Activated T-helper 1 cell treated with anti-CD3 and anti-CD28 coated beads, Interleukin-12 subunit alpha, Interleukin-12 subunit beta, Interleukin-2, Interleukin-4 antibody, amounts not matched to agents 30 ng/mL and 10 ng/mL and 1 ng/mL, durations not matched to agents 14 hours and 24 hours and 36 hours (primary cell): ENCODE results near the gene TBCD. TPM values are rescaled to one million over a fixed set of nuclear protein-coding genes. Genes with fewer than 3 reads are reported as not detected.

ENCODE experiments used
- DNase-seq: peaks from one replicate; pipeline ENCODE4 v3.0.0; 2021; ENCODE audit warnings: low spot score
- H3K27ac Mint-ChIP-seq: one replicate; pipeline ENCODE4 v1.8.0; 2021; ENCODE audit warnings: mild to moderate bottlenecking, mixed read lengths
- H3K27me3 Mint-ChIP-seq: one replicate; pipeline ENCODE4 v1.8.0; 2022; ENCODE audit warnings: mild to moderate bottlenecking, moderate library complexity, mixed read lengths; ENCODE audit not compliant: insufficient read depth
- H3K36me3 Mint-ChIP-seq: one replicate; pipeline ENCODE4 v1.8.0; 2021; ENCODE audit warnings: low read depth, mixed read lengths
- H3K4me1 Mint-ChIP-seq: one replicate; pipeline ENCODE4 v1.8.0; 2021; ENCODE audit warnings: low read depth, mixed read lengths
- H3K4me3 Mint-ChIP-seq: one replicate; pipeline ENCODE4 v1.8.0; 2021; ENCODE audit warnings: mild to moderate bottlenecking, moderate library complexity, mixed read lengths
- H3K9me3 Mint-ChIP-seq: one replicate; pipeline ENCODE4 v1.8.0; 2021; ENCODE audit warnings: mixed read lengths
- intact Hi-C: fragments of 100-400 bp; cut with micrococcal nuclease; formaldehyde crosslinking; loops from one replicate; pipeline ENCODE4 v1.15.1; 2024
- total RNA-seq: library from RNA; stranded (reverse); gene quantifications from 2 replicates; pipeline ENCODE4 v1.2.3, GENCODE V29; 2022

Gene TBCD
- total RNA-seq, 1 donor from 2014 or later = 111 TPM

DNA sequence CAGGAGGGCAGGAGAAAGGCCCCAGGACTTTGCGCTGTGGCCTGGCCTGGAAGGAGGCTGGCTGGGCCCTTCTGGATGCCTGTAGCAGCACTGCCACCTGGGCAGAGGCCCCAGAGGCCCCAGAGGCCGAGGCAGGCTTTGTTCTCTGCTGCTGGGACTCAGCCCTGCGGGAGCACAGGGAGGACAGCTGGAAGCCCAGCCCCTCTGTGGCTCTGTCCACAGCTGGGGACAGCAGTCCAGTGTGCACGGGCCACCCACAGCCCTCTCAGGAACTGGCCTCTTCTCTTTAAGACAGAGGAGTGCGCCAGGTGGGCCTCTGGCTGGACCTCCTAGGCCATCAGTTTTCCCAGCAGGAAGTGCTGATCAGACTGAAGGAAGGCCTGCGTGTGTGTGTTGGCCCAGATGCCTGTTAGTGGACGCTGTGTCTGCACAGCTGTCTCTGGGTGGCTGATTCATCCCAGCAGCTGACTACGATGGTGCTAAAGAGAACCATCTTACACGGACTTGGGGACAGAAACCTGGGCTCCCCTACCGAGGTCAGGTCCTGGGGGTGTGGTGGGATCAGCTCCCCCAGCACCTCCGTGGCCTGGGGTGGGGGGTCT, 114.8 kb downstream of the TBCD start:
- H3K27ac Mint-ChIP-seq = no peak overlapping the region
- H3K4me3 Mint-ChIP-seq = no peak overlapping the region
- intact Hi-C loops = loop anchor here (10.0 kb wide), 1 partner anchor 178 kb away; no protein-coding TSS in a partner anchor
- H3K36me3 Mint-ChIP-seq = peaks cover 22% of the 10 kb centered on the region
- H3K9me3 Mint-ChIP-seq = no peaks in the 10 kb centered on the region
- peaks cover 72% of the 10 kb centered on the region for H3K4me1 Mint-ChIP-seq
- DNase-seq = no peak
- no peaks in the 10 kb centered on the region for H3K27me3 Mint-ChIP-seq

DNA sequence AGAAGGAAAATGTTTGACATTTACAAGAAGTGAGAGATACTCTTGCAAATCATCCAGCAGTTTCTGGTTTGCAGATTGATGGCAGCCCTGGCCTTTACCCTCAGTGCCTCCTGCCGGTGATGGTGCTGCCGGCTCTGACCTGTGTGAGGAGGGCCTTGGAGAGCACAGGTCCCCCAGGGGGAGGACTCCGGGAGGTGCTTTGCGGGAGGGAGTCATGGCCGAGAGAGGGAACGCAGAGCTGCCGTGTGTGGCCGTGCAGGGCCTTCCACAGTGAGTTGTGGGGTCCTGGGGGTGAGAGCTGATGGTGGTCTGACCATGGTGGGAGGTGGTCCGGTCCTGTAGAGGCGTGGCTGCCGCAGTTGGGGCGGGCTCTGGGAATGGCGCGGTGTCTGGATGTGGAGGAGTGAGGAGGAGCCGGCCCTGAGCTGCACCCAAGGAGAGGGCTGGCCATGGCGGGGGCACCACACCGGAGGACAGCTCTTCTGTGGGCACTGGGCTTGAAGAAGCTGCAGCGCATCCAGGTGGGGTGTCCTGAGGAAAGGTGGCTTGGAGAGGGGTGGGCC, 116.0 kb downstream of the TBCD start:
- Mint-ChIP-seq H3K27me3 (no peaks in the 10 kb centered on the region), H3K4me3 (no peak overlapping the region), H3K27ac (no peak overlapping the region), H3K9me3 (no peaks in the 10 kb centered on the region), H3K36me3 (peaks cover 27% of the 10 kb centered on the region), H3K4me1 (peaks cover 63% of the 10 kb centered on the region)
- intact Hi-C loops = loop anchor here (10.0 kb wide), 1 partner anchor 177 kb away; no protein-coding TSS in a partner anchor
- DNase-seq = no peak

DNA sequence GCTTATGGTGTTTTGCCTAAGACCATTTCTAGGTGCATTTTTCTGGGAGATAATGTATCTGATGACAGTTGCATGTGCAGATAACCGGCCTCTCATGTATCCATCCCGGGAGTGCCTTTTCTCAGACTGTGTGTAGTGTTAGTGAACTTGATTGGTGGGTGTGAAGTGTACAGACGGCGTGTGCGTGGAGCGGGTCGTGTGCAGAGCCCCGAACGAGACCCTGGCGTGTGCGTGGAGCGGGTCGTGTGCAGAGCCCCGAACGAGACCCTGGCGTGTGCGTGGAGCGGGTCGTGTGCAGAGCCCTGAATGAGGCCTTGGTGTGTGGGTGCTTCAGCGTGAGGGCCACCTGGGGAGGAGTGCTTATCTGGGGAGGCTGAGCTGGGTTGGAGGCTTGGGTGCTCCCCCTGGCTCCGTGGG, 116.9 kb downstream of the TBCD start:
- Mint-ChIP-seq H3K9me3 (no peaks in the 10 kb centered on the region), H3K27me3 (no peaks in the 10 kb centered on the region), H3K4me1 (peaks cover 55% of the 10 kb centered on the region), H3K27ac (no peak overlapping the region), H3K36me3 (peaks cover 32% of the 10 kb centered on the region), H3K4me3 (no peak overlapping the region)
- DNase-seq = no peak
- intact Hi-C loops = loop anchor here (10.0 kb wide), 1 partner anchor 176 kb away; no protein-coding TSS in a partner anchor

DNA sequence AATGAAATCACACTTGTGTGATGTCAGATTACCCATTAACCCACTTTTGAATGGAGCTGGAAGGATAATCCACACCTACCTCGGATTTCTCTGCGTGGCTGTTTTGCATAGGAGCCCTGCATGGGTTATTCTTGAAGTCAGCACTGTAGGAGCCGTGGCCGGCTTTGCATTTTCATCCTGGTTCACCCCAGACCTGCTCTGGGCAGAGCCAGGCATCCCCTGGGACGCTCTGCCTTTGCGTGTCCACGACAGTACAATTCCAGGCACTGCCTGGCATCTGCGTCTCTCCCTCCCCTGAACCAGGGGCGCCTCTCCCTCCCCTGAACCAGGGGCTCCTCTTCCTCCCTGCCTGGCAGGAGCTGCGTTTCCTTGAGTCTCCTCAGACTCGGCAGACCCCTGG, 117.7 kb downstream of the TBCD start:
- intact Hi-C loops = loop anchor here (10.0 kb wide), 1 partner anchor 175 kb away; no protein-coding TSS in a partner anchor
- H3K4me3 Mint-ChIP-seq = no peak overlapping the region
- H3K4me1 Mint-ChIP-seq = peaks cover 47% of the 10 kb centered on the region
- no peaks in the 10 kb centered on the region for H3K9me3 Mint-ChIP-seq
- no peak overlapping the region for H3K27ac Mint-ChIP-seq
- H3K36me3 Mint-ChIP-seq = peaks cover 32% of the 10 kb centered on the region
- H3K27me3 Mint-ChIP-seq = no peaks in the 10 kb centered on the region
- DNase-seq = no peak

DNA sequence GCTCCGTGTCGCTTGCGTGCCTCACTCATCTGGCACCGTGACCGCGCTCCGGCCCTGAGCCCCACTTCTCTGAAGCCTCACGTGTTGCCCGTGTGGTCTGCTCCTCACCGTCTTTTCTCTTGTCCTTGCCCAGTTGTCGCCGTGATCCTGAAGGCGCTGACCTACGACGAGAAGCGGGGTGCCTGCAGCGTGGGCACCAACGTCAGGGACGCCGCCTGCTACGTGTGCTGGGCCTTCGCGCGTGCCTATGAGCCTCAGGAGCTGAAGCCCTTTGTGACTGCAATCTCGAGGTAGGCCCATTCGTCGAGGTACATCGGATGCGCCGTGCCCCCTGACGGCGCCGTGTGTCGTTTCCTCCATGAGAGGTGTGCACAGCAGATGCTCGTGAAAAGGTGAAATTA, 118.2 kb downstream of the TBCD start:
- intact Hi-C loops = no loop called here
- no peak for DNase-seq
- peaks cover 50% of the 10 kb centered on the region for H3K4me1 Mint-ChIP-seq
- peaks cover 36% of the 10 kb centered on the region for H3K36me3 Mint-ChIP-seq
- H3K9me3 Mint-ChIP-seq = no peaks in the 10 kb centered on the region
- H3K4me3 Mint-ChIP-seq = peak overlapping the region; percentile 5
- peak overlapping the region; percentile 52 for H3K27ac Mint-ChIP-seq
- no peaks in the 10 kb centered on the region for H3K27me3 Mint-ChIP-seq

DNA sequence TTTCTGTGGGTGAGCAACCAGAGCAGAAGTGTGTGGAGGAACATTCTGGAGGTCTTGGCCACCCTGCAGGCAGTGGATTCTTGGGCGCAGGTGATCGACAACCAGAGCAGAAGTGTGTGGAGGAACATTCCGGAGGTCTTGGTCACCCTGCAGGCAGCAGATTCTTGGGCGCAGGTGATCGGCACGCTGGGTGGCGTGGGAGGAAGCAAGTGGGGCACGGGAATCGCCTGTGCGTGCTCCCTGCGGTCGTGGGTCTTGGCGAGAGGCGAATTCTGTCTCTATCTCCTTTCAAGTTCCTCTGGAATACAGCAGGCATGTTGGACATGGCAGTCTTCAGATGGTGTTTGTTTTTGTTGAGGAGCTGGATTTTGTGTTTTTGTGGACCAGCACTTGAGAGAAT, 118.7 kb downstream of the TBCD start:
- Mint-ChIP-seq H3K4me1 (peaks cover 48% of the 10 kb centered on the region), H3K27ac (peak overlapping the region; percentile 52), H3K4me3 (peak overlapping the region; percentile 5), H3K9me3 (no peaks in the 10 kb centered on the region), H3K36me3 (peaks cover 41% of the 10 kb centered on the region), H3K27me3 (no peaks in the 10 kb centered on the region)
- intact Hi-C loops = no loop called here
- DNase-seq = no peak

DNA sequence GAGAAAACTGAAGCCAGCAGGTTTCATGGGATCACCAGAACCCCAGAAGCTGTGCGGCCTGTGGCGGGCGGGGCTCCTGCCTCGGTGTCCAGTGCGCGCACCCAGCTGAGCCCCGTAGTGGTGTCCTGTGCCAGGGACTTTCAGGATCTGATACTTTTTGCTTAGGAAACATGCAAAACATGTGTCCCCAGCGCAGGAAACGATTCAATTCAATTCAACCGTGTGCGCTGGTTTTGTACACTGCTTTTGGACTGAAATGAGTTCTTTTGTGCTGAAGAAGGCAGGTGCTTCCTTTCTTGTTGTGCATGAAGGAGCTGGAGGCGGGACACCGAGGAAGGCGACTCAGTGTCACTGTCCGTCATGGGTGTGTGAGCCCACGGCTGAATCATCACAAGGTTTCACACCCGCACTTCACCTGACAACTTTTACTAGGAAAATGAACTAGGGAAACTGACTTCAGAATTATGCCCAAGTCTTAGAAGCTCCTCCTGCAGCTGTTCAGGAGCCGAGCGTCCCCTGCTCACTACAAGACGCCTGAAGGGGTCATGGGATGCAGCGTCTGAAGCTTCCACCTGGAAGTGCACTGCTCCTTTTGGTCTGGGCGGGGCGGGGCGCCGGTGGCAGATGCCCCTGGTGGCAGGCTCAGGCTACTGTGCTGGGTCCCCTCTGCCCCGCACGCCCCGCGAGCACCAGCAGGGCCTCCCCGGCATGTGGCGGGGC, 119.4 kb downstream of the TBCD start:
- intact Hi-C loops = no loop called here
- Mint-ChIP-seq H3K4me1 (peaks cover 44% of the 10 kb centered on the region), H3K9me3 (no peaks in the 10 kb centered on the region), H3K27ac (peak overlapping the region; percentile 23), H3K27me3 (no peaks in the 10 kb centered on the region), H3K36me3 (peaks cover 41% of the 10 kb centered on the region), H3K4me3 (no peak overlapping the region)
- no peak for DNase-seq

DNA sequence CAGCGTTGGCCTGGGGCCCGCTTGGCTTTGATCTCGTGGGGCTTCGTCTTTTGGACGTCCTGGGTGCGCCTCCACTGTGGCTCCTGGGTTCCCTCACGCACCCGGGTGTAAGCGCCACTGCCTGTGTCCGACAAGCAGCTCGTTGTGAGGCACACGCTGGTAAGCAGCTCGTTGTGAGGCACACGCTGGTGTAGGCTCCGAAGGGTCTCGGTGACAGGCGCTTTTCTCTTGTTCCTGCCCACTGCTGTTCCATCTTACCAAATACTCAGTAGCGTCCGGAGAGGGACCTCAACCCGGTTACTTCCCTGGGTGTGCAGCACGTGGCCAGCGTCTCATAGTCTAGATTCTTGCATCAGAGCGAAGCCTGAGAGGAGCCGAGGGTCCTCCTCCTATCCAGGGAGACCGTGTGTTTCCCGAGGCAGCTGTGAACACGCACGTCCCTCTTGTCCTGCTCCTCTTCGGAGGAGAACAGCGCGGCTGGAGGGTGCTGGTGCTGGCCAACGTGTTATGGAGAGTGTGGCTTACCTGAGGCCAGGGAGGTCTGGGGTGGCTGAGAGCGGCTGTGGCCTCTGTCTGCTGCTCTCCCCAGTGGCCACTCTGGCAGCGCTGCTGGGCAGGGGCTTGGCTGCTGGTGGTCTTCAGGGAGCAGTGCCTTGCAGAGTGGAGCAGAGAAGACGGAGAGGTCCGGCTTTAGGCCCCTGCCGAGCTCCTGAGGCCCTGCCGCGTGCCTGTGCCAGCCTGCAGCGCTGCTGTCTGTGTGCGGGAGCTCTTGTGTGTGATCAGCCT, 120.1 kb downstream of the TBCD start:
- no peak overlapping the region for H3K4me3 Mint-ChIP-seq
- peaks cover 49% of the 10 kb centered on the region for H3K4me1 Mint-ChIP-seq
- peaks cover 41% of the 10 kb centered on the region for H3K36me3 Mint-ChIP-seq
- no peak for DNase-seq
- no peak overlapping the region for H3K27ac Mint-ChIP-seq
- intact Hi-C loops = no loop called here
- no peaks in the 10 kb centered on the region for H3K9me3 Mint-ChIP-seq
- H3K27me3 Mint-ChIP-seq = no peaks in the 10 kb centered on the region

DNA sequence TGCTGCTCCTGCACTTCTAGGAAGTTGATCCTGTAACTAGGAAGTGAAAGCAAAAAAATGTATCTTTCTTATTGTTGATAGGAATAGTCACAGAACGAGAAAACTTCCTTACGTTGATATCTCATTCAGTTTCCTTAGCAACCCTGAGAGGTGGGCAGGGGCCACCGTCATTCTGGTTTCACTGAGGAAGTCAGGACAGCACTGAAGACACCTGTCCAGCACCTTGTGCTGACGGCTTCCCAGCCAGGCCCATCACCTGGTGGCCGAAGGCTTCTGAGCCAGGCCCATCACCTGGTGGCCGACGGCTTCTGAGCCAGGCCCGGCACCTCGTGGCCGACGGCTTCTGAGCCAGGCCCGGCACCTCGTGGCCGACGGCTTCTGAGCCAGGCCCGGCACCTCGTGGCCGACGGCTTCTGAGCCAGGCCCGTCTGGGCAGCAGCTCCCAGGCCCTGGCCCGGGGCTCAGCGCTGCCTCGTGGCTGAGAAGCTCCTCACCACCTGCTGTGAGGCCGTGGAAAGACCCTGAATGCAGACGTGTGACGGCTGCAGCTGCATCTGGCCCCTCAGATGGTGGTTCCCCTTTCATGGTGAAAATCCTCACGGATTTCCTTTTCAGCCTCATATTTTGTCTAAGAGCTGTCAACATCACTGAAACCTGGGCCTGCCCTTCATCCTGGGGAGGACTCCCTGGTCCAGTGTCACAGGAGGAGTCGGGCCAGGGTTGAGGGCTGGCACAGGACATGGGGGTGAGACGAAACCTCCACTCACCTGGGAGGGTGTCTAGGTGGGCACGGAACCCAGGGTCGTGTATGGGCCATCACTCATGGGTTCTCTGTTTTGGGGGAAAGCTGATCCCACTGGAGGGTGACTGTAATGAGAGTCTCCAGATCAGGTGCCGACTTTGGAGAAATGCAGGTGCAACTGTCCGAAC, 121.0 kb downstream of the TBCD start:
- intact Hi-C loops = no loop called here
- H3K36me3 Mint-ChIP-seq = peaks cover 37% of the 10 kb centered on the region
- H3K27me3 Mint-ChIP-seq = no peaks in the 10 kb centered on the region
- peaks cover 49% of the 10 kb centered on the region for H3K4me1 Mint-ChIP-seq
- H3K9me3 Mint-ChIP-seq = no peaks in the 10 kb centered on the region
- no peak overlapping the region for H3K27ac Mint-ChIP-seq
- no peak for DNase-seq
- no peak overlapping the region for H3K4me3 Mint-ChIP-seq

DNA sequence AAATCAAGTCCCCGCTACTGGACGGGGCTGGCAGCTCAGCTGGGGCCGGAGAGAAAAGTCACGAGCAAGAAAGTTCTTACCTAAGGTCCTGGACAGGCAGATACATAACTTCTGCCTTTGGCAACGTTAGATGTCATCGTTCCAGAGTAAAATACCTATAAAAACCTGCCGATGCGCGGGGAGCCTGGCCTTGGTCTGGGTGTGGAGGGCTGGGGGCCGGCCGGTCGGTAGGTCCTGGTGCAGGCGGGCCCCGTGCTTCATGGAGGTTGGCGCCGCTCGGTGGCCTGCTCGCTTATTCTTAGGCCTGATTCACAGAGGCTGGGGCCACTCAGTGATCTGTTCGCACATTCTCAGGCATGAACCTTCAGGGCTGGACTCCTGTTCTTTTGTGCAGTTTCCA, 121.7 kb downstream of the TBCD start:
- Mint-ChIP-seq H3K27me3 (no peaks in the 10 kb centered on the region), H3K4me3 (no peak overlapping the region), H3K4me1 (peaks cover 52% of the 10 kb centered on the region), H3K36me3 (peaks cover 42% of the 10 kb centered on the region), H3K9me3 (no peaks in the 10 kb centered on the region), H3K27ac (no peak overlapping the region)
- no peak for DNase-seq
- intact Hi-C loops = no loop called here

DNA sequence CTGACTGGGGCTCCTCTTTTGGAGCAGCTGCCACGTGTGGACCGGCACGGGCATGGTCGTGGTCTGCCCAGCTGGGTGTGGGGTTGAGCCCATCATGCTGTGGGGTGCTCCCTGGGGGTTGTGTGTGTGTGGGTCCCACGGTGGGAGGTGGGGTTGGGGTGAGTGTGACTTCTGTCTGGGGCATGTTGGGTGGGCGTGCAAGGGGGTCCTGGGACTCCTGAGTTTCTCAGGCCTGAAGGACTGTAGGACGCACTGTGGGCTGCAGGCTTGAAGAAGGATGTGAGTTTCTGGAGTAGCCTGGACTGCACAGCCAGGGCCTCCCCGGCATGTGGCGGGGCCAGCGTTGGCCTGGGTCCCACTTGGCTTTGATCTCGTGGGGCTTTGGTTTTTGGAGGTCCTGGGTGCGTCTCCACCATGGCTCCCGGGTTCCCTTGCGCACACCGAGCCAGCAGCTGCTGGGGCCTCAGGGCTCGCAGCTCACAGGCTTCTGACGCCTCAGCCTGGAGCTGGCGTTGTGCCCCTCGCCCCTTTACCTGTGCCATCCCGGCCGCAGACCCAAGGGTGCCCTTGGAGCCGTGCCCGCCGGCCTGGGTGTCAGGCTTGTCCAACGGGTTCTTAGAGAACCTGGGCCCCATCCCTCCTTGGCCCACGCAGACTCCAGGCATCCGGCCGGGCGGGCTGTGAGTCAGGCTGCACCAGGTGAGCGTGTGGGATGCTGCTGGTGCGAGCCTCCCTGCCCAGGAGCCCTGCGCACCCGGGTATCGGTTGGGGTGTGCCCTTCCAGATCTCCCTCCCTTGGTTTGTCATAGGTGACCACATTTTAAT, 122.4 kb downstream of the TBCD start:
- peaks cover 56% of the 10 kb centered on the region for H3K4me1 Mint-ChIP-seq

More for the DNA sequence above, 122.4 kb downstream of the TBCD start:
- no peak overlapping the region for H3K27ac Mint-ChIP-seq
- DNase-seq = no peak
- intact Hi-C loops = no loop called here
- no peaks in the 10 kb centered on the region for H3K9me3 Mint-ChIP-seq
- H3K4me3 Mint-ChIP-seq = no peak overlapping the region
- H3K27me3 Mint-ChIP-seq = no peaks in the 10 kb centered on the region
- H3K36me3 Mint-ChIP-seq = peaks cover 47% of the 10 kb centered on the region
